HG03039 (cell line): ENCODE measurements around the gene WSCD1.

ENCODE experiments used
- ATAC-seq: cut with Tn5 transposase; IDR thresholded peaks from one replicate; pipeline ENCODE4 v1.9.1; 2021; ENCODE audit warnings: mild to moderate bottlenecking, moderate library complexity; ENCODE audit not compliant: unreplicated experiment

The WSCD1 gene

GRCh38 chr17:6084311-6085161 is 14.4 kb downstream of the WSCD1 start:
- no peak for ATAC-seq

- ATAC-seq: no peak
These were observed 15.6 kb downstream of the WSCD1 start for GRCh38 chr17:6085812-6086211.

GRCh38 chr17:6086603-6087400 is 16.6 kb downstream of the WSCD1 start:
- ATAC-seq: no peak

- no peak for ATAC-seq
These were observed 18.0 kb downstream of the WSCD1 start for GRCh38 chr17:6088141-6088540.

GRCh38 chr17:6090253-6090652 is 20.1 kb downstream of the WSCD1 start:
- ATAC-seq: no peak

- ATAC-seq: no peak
These were observed 22.2 kb downstream of the WSCD1 start for GRCh38 chr17:6092182-6092902.

GRCh38 chr17:6092903-6093468 is 22.8 kb downstream of the WSCD1 start:
- no peak for ATAC-seq

GRCh38 chr17:6094453-6094852 is 24.3 kb downstream of the WSCD1 start:
- no peak for ATAC-seq

- no peak for ATAC-seq
These were observed 24.7 kb downstream of the WSCD1 start for GRCh38 chr17:6094926-6095325.

GRCh38 chr17:6095501-6095900 is 25.3 kb downstream of the WSCD1 start:
- ATAC-seq: no peak

- ATAC-seq: no peak
These were observed 26.2 kb downstream of the WSCD1 start for GRCh38 chr17:6096201-6097004.

- no peak for ATAC-seq
These were observed 26.8 kb downstream of the WSCD1 start for GRCh38 chr17:6097005-6097279.

GRCh38 chr17:6098050-6098822 is 28.1 kb downstream of the WSCD1 start:
- ATAC-seq: no peak

- ATAC-seq: no peak
These were observed 28.6 kb downstream of the WSCD1 start for GRCh38 chr17:6098823-6099180.

GRCh38 chr17:6099492-6099891 is 29.3 kb downstream of the WSCD1 start:
- ATAC-seq: no peak

- no peak for ATAC-seq
These were observed 30.0 kb downstream of the WSCD1 start for GRCh38 chr17:6100146-6100545.

- no peak for ATAC-seq
These were observed 30.8 kb downstream of the WSCD1 start for GRCh38 chr17:6100891-6101500.

GRCh38 chr17:6101706-6102105 is 31.5 kb downstream of the WSCD1 start:
- no peak for ATAC-seq

GRCh38 chr17:6102615-6103014 is 32.4 kb downstream of the WSCD1 start:
- no peak for ATAC-seq
